H9 (cell line): Measurements from ENCODE around the gene NCKAP5. TPM values are rescaled to one million over a fixed set of nuclear protein-coding genes. Genes with fewer than 3 reads are reported as not detected.

Source experiments
- DNase-seq: peaks from one replicate; pipeline ENCODE4 v3.0.0-alpha.2; 2017
- H2AFZ ChIP-seq: one replicate; pipeline ENCODE4 v1.6.1; 2013; ENCODE audit warnings: mild to moderate bottlenecking, low read length, control low read depth, moderate library complexity
- H2AK5ac ChIP-seq: 2 replicates; pipeline ENCODE4 v1.6.1; 2013; ENCODE audit warnings: low read length, control low read depth, mixed read lengths; ENCODE audit not compliant: insufficient read length
- H2BK120ac ChIP-seq: one replicate; pipeline ENCODE4 v1.6.1; 2013; ENCODE audit warnings: low read depth, mild to moderate bottlenecking, low read length, control low read depth, inconsistent platforms; ENCODE audit not compliant: poor library complexity, severe bottlenecking
- H2BK12ac ChIP-seq: 2 replicates; pipeline ENCODE4 v1.6.1; 2013; ENCODE audit warnings: low read length, control low read depth, mixed read lengths, low read depth; ENCODE audit not compliant: insufficient read length
- H2BK15ac ChIP-seq: 2 replicates; pipeline ENCODE4 v1.6.1; 2013; ENCODE audit warnings: low read depth, low read length, control low read depth
- H2BK20ac ChIP-seq: one replicate; pipeline ENCODE4 v1.6.1; 2013; ENCODE audit warnings: low read depth, mild to moderate bottlenecking, low read length, control low read depth, inconsistent platforms; ENCODE audit not compliant: poor library complexity, severe bottlenecking
- H2BK5ac ChIP-seq: 2 replicates; pipeline ENCODE4 v1.6.1; 2013; ENCODE audit warnings: low read length, control low read depth, mixed read lengths; ENCODE audit not compliant: insufficient read length
- H3K14ac ChIP-seq: 2 replicates; pipeline ENCODE4 v1.6.1; 2013; ENCODE audit warnings: low read length, control low read depth; ENCODE audit not compliant: insufficient read depth
- H3K18ac ChIP-seq: 2 replicates; pipeline ENCODE4 v1.6.1; 2013; ENCODE audit warnings: low read depth, mild to moderate bottlenecking, mixed read lengths, low read length, control low read depth; ENCODE audit not compliant: insufficient read length
- H3K23ac ChIP-seq: 2 replicates; pipeline ENCODE4 v1.6.1; 2013; ENCODE audit warnings: low read length, control low read depth, mixed read lengths, low read depth; ENCODE audit not compliant: insufficient read length
- H3K23me2 ChIP-seq: 2 replicates; pipeline ENCODE4 v1.6.1; 2013; ENCODE audit warnings: low read depth, mild to moderate bottlenecking, mixed read lengths, low read length, control low read depth; ENCODE audit not compliant: insufficient read length, poor library complexity, severe bottlenecking
- H3K27ac ChIP-seq: 2 replicates; pipeline ENCODE4 v1.5.1; 2013; ENCODE audit warnings: low read length, control low read depth, mixed read lengths, low read depth; ENCODE audit not compliant: insufficient read length
- H3K27me3 ChIP-seq: 2 replicates; pipeline ENCODE4 v1.6.1; 2013; ENCODE audit warnings: low read length, control low read depth, inconsistent platforms; ENCODE audit not compliant: insufficient read depth
- H3K4ac ChIP-seq: 2 replicates; pipeline ENCODE4 v1.6.1; 2013; ENCODE audit warnings: low read depth, mild to moderate bottlenecking, control low read depth, inconsistent platforms, low read length, moderate library complexity
- H3K4me1 ChIP-seq: 2 replicates; pipeline ENCODE4 v1.6.1; 2013; ENCODE audit warnings: low read length, control low read depth, inconsistent platforms; ENCODE audit not compliant: insufficient read depth
- H3K4me2 ChIP-seq: 2 replicates; pipeline ENCODE4 v1.6.1; 2013; ENCODE audit warnings: low read length, control low read depth, mixed read lengths; ENCODE audit not compliant: insufficient read length, insufficient read depth
- H3K56ac ChIP-seq: 2 replicates; pipeline ENCODE4 v1.6.1; 2013; ENCODE audit warnings: low read depth, mild to moderate bottlenecking, mixed read lengths, low read length, control low read depth; ENCODE audit not compliant: insufficient read length
- H3K79me1 ChIP-seq: 2 replicates; pipeline ENCODE4 v1.6.1; 2013; ENCODE audit warnings: low read depth, mild to moderate bottlenecking, moderate library complexity, low read length, control low read depth, inconsistent platforms; ENCODE audit not compliant: insufficient read depth, poor library complexity, severe bottlenecking
- H3K79me2 ChIP-seq: 2 replicates; pipeline ENCODE4 v1.6.1; 2013; ENCODE audit warnings: low read length, control low read depth, inconsistent platforms; ENCODE audit not compliant: insufficient read depth
- H3K9ac ChIP-seq: 2 replicates; pipeline ENCODE4 v1.6.1; 2013; ENCODE audit warnings: low read length, control low read depth, mixed read lengths; ENCODE audit not compliant: insufficient read length; ENCODE audit errors: extremely low read depth
- H3K9me3 ChIP-seq: one replicate; pipeline ENCODE4 v1.6.1; 2013; ENCODE audit warnings: low read depth, low read length, inconsistent platforms; ENCODE audit not compliant: control insufficient read depth
- H3T11ph ChIP-seq: one replicate; pipeline ENCODE4 v1.6.1; 2013; ENCODE audit warnings: mild to moderate bottlenecking, low read length, control low read depth, inconsistent platforms
- H4K20me1 ChIP-seq: one replicate; pipeline ENCODE4 v1.6.1; 2013; ENCODE audit not compliant: control insufficient read depth, insufficient read length, insufficient read depth
- H4K5ac ChIP-seq: 2 replicates; pipeline ENCODE4 v1.6.1; 2013; ENCODE audit warnings: low read depth, mild to moderate bottlenecking, mixed read lengths, low read length, control low read depth; ENCODE audit not compliant: insufficient read length
- H4K8ac ChIP-seq: replicated peaks from 2 replicates; pipeline ENCODE4 v1.6.1; 2013; ENCODE audit warnings: low read length, control low read depth, mixed read lengths, low read depth; ENCODE audit not compliant: insufficient read length
- H4K91ac ChIP-seq: 2 replicates; pipeline ENCODE4 v1.6.1; 2013; ENCODE audit warnings: low read depth, mild to moderate bottlenecking, moderate library complexity, mixed read lengths, low read length, control low read depth; ENCODE audit not compliant: insufficient read length
- H3K27ac Mint-ChIP-seq, 3 experiments: 2 replicates in 2 of 3; 3 replicates in 1 of 3; pipeline ENCODE4 v1.8.0; 2020 to 2021; ENCODE audit warnings: mixed read lengths in 3 of 3, mild to moderate bottlenecking in 1 of 3, moderate library complexity in 1 of 3
- H3K27me3 Mint-ChIP-seq: 2 replicates; pipeline ENCODE4 v1.8.0; 2021; ENCODE audit warnings: low read depth, mild to moderate bottlenecking, moderate library complexity, mixed read lengths
- H3K36me3 Mint-ChIP-seq, 3 experiments: 2 replicates in 2 of 3; 3 replicates in 1 of 3; pipeline ENCODE4 v1.8.0; 2020 to 2021; ENCODE audit warnings: low read depth in 3 of 3, mixed read lengths in 3 of 3; ENCODE audit not compliant: insufficient read depth in 1 of 3
- H3K4me1 Mint-ChIP-seq, 2 experiments: 2 replicates each; pipeline ENCODE4 v1.8.0; 2020; ENCODE audit warnings: mixed read lengths in 2 of 2
- H3K4me3 Mint-ChIP-seq, 2 experiments: 2 replicates in 1 of 2; 3 replicates in 1 of 2; pipeline ENCODE4 v1.8.0; 2020 to 2021; ENCODE audit warnings: mild to moderate bottlenecking in 2 of 2, mixed read lengths in 2 of 2, moderate library complexity in 1 of 2
- H3K9me3 Mint-ChIP-seq, 2 experiments: 2 replicates in 1 of 2; 3 replicates in 1 of 2; pipeline ENCODE4 v1.8.0; 2020; ENCODE audit warnings: mild to moderate bottlenecking in 2 of 2, mixed read lengths in 2 of 2, moderate library complexity in 1 of 2
- CTCF ChIP-seq: fragments of 200-600 bp; sonication (generic); conservative IDR thresholded peaks from 3 replicates; pipeline ENCODE4 v1.8.0; 2021; ENCODE audit warnings: antibody characterized with exemption, mild to moderate bottlenecking
- WGBS: extraction: QIAGEN DNeasy Blood & Tissue Kit; methylation state at CpG from one replicate; pipeline ENCODE4 v1.1.7; 2013; ENCODE audit warnings: missing lambda C conversion rate, low lambda C conversion rate, mixed read lengths; ENCODE audit not compliant: insufficient read length; ENCODE audit errors: extremely low coverage; 5-methylcytosine and 5-hydroxymethylcytosine counted together
- total RNA-seq: library from RNA; stranded (reverse); gene quantifications from 2 replicates; pipeline ENCODE4 v1.2.1, GENCODE V29; 2021

Gene NCKAP5
- total RNA-seq, 1 experiment from 2014 or later = 0.26 TPM

GRCh38 chr2:133324150-133324561, 244.1 kb downstream of the NCKAP5 start:
- no CpG with 5 or more reads among the region's 4 CpGs for whole genome bisulfite sequencing

More at GRCh38 chr2:133324150-133324561, 244.1 kb downstream of the NCKAP5 start:
- Mint-ChIP-seq H3K27ac (no peak overlapping the region), H3K4me3 (no peak overlapping the region), H3K27me3 (peaks cover 1% of the 10 kb centered on the region; the same call in 1 of the 2 replicates), H3K4me1 (peaks cover 12 to 17% of the 10 kb centered on the region in 2 experiments), H3K36me3 (no peaks in the 10 kb centered on the region; a peak in 1 of 7 replicates), H3K9me3 (no peaks in the 10 kb centered on the region)
- Histone ChIP-seq H3T11ph (no peak overlapping the region), H3K79me2 (no peaks in the 10 kb centered on the region), H4K5ac (no peak overlapping the region), H2BK5ac (no peak overlapping the region), H3K9ac (no peak overlapping the region), H4K20me1 (no peaks in the 10 kb centered on the region), H3K27me3 (no peaks in the 10 kb centered on the region), H3K56ac (no peak overlapping the region), H4K91ac (no peak overlapping the region), H2BK20ac (no peak overlapping the region), H2BK120ac (no peak overlapping the region), H3K18ac (no peak overlapping the region), H3K4ac (no peak overlapping the region), H3K27ac (no peak overlapping the region), H3K4me2 (no peak overlapping the region), H3K9me3 (no peaks in the 10 kb centered on the region), H2BK15ac (no peak overlapping the region), H2AFZ (no peak overlapping the region), H3K79me1 (no peaks in the 10 kb centered on the region), H2BK12ac (no peak overlapping the region), H3K23me2 (no peaks in the 10 kb centered on the region), H3K23ac (no peak overlapping the region), H3K14ac (no peak overlapping the region), H3K4me1 (no peaks in the 10 kb centered on the region), H2AK5ac (no peak overlapping the region), H4K8ac (no peak overlapping the region)
- TF ChIP-seq CTCF = no peak
- DNase-seq = no peak
